Vagina (tissue), 2 donors: ENCODE results near the gene PDYN.

Experiments
- CTCF ChIP-seq, 3 experiments: fragments of 450-650 bp in 2 of 3; fragments of 200-600 bp in 1 of 3; sonication (generic) in 1 of 3; IDR thresholded peaks; one replicate each; pipeline ENCODE4 v1.5.1; 2017 to 2019; ENCODE audit warnings: antibody characterized with exemption in 3 of 3, mild to moderate bottlenecking in 2 of 3, moderate library complexity in 2 of 3
- POLR2AphosphoS5 ChIP-seq, 2 donors: sonication (generic); formaldehyde crosslinking; IDR thresholded peaks; one replicate each; pipeline ENCODE4 v1.9.0; 2017; ENCODE audit warnings: antibody characterized with exemption in 2 of 2, mild to moderate bottlenecking in 2 of 2, low read depth in 1 of 2; ENCODE audit not compliant: insufficient read depth in 1 of 2

- TF ChIP-seq POLR2AphosphoS5 (IDR thresholded peaks at IDR 0.05; ENCODE audit: insufficient read depth in 1 of 2, low read depth in 1 of 2) = no peak
- no peak for TF ChIP-seq CTCF (IDR thresholded peaks at IDR 0.05)
Measured at GRCh38 chr20:1964659-1965405, 29.0 kb downstream of the PDYN start.
